Activated naive CD4-positive, alpha-beta T cell treated with anti-CD3 and anti-CD28 coated beads, Interleukin-2, amount 50 U/mL, for 72 hours (primary cell): Measurements from ENCODE around the gene BCAP29. TPM values are rescaled to one million over a fixed set of nuclear protein-coding genes. Genes with fewer than 3 reads are reported as not detected.
"Not testable (repeated sequence)": the region's sequence is repeated elsewhere in the genome, so short reads cannot be mapped to it uniquely, and the experiment has no call there.

ENCODE experiments used
- ATAC-seq, 2 donors: fragments of 150-1000 bp; cut with Tn5 transposase; 2 replicates each; pipeline ENCODE4 v1.10.0; 2021; ENCODE audit warnings: mild to moderate bottlenecking in 2 of 2, moderate library complexity in 2 of 2
- DNase-seq, 2 donors: peaks; one replicate each; pipeline ENCODE4 v3.0.0; 2021 to 2022; ENCODE audit warnings: low spot score in 2 of 2
- H3K27ac Mint-ChIP-seq, 2 donors: one replicate each; pipeline ENCODE4 v1.8.0; 2022; ENCODE audit warnings: mild to moderate bottlenecking in 2 of 2, mixed read lengths in 2 of 2
- H3K36me3 Mint-ChIP-seq, 2 donors: one replicate each; pipeline ENCODE4 v1.8.0; 2022; ENCODE audit warnings: mixed read lengths in 2 of 2
- H3K9me3 Mint-ChIP-seq, 2 donors: one replicate each; pipeline ENCODE4 v1.8.0; 2022; ENCODE audit warnings: mixed read lengths in 2 of 2
- total RNA-seq, 2 donors: library from RNA; stranded (reverse); gene quantifications; one replicate each; pipeline ENCODE4 v1.2.3, GENCODE V29; 2022

Gene BCAP29
- total RNA-seq, 2 donors from 2014 or later, result 19.5 to 23.3 TPM

- ATAC-seq (no peak), DNase-seq (no peak)
- no peaks in the 10 kb centered on the region for H3K9me3 Mint-ChIP-seq
- peaks cover 0 to 6% of the 10 kb centered on the region in 2 donors for H3K36me3 Mint-ChIP-seq
- no peak overlapping the region for H3K27ac Mint-ChIP-seq
These were observed 58.5 kb downstream of the BCAP29 start for GRCh38 chr7:107638594-107638993.

DNA sequence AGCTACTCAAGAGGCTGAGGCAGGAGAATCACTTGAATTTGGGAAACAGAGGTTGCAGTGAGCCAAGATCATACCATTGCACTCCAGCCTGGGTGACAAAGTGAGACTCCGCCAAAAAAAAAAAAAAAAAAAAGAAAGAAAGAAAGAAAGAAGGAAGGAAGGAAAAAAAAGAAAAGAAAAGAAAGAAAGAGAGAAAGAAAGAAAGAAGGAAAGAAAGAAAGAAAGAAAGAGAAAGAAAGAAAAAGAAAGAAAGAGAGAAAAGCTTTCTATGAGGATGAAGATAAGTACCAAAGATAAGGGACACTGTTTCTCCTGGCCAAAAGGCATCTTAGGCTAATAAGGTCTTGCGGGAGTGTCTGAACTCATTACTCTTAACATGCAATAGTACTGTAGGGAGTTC lies 59.0 kb downstream of the BCAP29 start:
- not testable (repeated sequence) for ATAC-seq

GRCh38 chr7:107641676-107642075 lies 61.6 kb downstream of the BCAP29 start:
- Mint-ChIP-seq H3K27ac (no peak overlapping the region), H3K9me3 (peaks cover 0 to 8% of the 10 kb centered on the region in 2 donors), H3K36me3 (peaks cover 0 to 6% of the 10 kb centered on the region in 2 donors)
- no peak for DNase-seq
- ATAC-seq, result no peak

More for the DNA sequence above, 59.0 kb downstream of the BCAP29 start:
- H3K27ac Mint-ChIP-seq, H3K36me3 Mint-ChIP-seq, DNase-seq, H3K9me3 Mint-ChIP-seq: not testable (repeated sequence)

- DNase-seq, result no peak
- no peak for ATAC-seq
- Mint-ChIP-seq H3K36me3 (peaks cover 0 to 6% of the 10 kb centered on the region in 2 donors), H3K9me3 (peaks cover 0 to 8% of the 10 kb centered on the region in 2 donors), H3K27ac (no peak overlapping the region)
These were observed 62.5 kb downstream of the BCAP29 start for GRCh38 chr7:107642501-107642900.

- Mint-ChIP-seq H3K9me3 (peaks cover 0 to 8% of the 10 kb centered on the region in 2 donors), H3K36me3 (peaks cover 0 to 2% of the 10 kb centered on the region in 2 donors), H3K27ac (no peak overlapping the region)
- ATAC-seq (no peak), DNase-seq (no peak)
These were observed 63.4 kb downstream of the BCAP29 start for GRCh38 chr7:107643407-107643806.

GRCh38 chr7:107643938-107644308 lies 63.9 kb downstream of the BCAP29 start:
- DNase-seq (no peak), ATAC-seq (no peak)
- Mint-ChIP-seq H3K9me3 (peaks cover 0 to 8% of the 10 kb centered on the region in 2 donors), H3K36me3 (no peaks in the 10 kb centered on the region), H3K27ac (peak overlapping the region in 1 of 2 donors; percentile 74)

DNA sequence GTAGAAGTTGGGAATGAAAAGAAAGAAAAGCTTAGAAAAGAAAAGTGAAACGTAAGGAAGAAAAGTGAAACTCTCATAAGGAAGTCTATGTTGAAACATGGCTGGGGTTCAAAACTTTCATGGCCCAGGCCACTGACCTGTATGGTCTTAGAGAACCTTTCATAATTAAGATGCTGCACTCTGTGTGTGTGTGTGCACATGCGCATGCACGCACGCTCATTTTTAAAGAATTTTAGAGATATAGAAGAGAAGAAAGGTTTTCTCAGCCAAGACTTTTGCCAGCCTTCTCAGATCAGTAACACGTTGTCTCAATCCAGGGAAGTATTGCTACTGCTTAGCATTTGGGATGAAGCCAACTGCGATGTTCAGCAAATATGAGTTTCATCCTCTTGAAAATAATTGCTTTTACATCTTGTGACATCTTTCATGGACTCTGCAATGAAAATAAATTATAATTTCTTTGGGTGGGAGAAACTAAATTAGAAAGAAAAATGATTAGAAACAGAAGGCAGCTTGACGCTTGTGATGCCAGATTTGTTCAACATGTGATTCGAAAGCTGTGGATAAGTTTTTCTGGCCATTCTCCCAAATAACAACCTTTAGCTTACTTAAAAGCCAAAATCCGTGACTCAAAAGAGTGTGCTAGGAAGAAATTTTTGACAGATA lies 64.4 kb downstream of the BCAP29 start:
- H3K9me3 Mint-ChIP-seq, result peaks cover 0 to 10% of the 10 kb centered on the region in 2 donors
- no peaks in the 10 kb centered on the region for H3K36me3 Mint-ChIP-seq
- no peak for DNase-seq
- no peak for ATAC-seq
- peak overlapping the region in 1 of 2 donors; percentile 74 for H3K27ac Mint-ChIP-seq

DNA sequence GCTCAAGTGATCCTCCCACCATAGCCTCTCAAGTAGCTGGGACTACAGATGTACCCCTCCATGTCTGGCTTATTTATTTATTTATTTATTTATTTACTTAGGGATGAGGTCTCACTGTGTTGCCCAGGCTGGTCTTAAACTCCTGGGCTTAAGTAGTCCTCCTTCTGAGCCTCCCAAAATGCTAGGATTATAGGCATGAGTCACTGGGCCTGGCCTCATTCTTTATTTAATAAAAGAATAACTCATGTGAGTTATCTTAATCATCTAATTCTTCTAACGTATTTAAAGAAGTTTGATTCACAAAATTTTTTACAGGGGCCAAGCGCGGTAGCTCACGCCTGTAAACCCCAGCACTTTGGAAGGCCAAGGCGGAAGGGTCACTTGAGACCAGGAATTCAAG lies 72.6 kb downstream of the BCAP29 start:
- H3K36me3 Mint-ChIP-seq, result peaks cover 0 to 7% of the 10 kb centered on the region in 2 donors
- no peak overlapping the region for H3K27ac Mint-ChIP-seq
- DNase-seq (no peak), ATAC-seq (no peak)
- H3K9me3 Mint-ChIP-seq, result peaks cover 4% of the 10 kb centered on the region in 2 donors

- no peaks in the 10 kb centered on the region for H3K9me3 Mint-ChIP-seq
- ATAC-seq (no peak), DNase-seq (no peak)
- H3K27ac Mint-ChIP-seq, result no peak overlapping the region
- H3K36me3 Mint-ChIP-seq, result no peaks in the 10 kb centered on the region
These were observed 78.4 kb downstream of the BCAP29 start for GRCh38 chr7:107658467-107658866.

GRCh38 chr7:107659666-107660065 lies 79.6 kb downstream of the BCAP29 start:
- ATAC-seq, result peak; percentile 78 to 85
- Mint-ChIP-seq H3K36me3 (no peaks in the 10 kb centered on the region), H3K9me3 (no peaks in the 10 kb centered on the region), H3K27ac (peak overlapping the region; percentile 90 to 92)
- peak in 1 of 2 donors; percentile 59 for DNase-seq

DNA sequence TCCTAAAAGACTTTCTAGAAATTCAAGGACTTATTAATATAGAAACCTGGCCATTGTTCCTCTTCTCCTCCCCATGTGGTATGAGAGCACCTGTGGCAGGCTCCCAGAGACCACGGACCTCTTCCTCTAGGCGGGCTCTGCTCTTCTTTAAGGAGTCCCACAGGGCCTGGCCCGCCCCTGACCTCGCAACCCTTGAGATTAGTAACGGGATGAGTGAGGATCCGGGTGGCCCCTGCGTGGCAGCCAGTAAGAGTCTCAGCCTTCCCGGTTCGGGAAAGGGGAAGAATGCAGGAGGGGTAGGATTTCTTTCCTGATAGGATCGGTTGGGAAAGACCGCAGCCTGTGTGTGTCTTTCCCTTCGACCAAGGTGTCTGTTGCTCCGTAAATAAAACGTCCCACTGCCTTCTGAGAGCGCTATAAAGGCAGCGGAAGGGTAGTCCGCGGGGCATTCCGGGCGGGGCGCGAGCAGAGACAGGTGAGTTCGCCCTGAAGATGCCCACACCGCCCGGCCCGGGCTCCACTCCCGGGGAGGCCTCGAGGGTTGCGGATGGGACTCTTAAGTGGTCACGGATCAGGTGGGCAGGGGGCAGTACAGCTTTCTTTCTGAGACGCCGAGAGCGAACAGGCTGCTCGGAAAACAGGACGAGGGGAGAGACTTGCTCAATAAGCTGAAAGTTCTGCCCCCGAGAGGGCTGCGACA lies 80.5 kb downstream of the BCAP29 start, which contains the start of gene SLC26A4:
Gene SLC26A4, plus strand, starts transcription at position 448 of the 700 bp plus-strand sequence. CDS start 814 bp downstream, outside the sequence.
- Mint-ChIP-seq H3K9me3 (no peaks in the 10 kb centered on the region), H3K36me3 (no peaks in the 10 kb centered on the region), H3K27ac (peak within 1 kb of the TSS; percentile 90 to 92)
- DNase-seq (peak; percentile 53 to 74), ATAC-seq (peak; percentile 70 to 82)

GRCh38 chr7:107661081-107661864 lies 81.2 kb downstream of the BCAP29 start:
- Mint-ChIP-seq H3K9me3 (no peaks in the 10 kb centered on the region), H3K36me3 (no peaks in the 10 kb centered on the region), H3K27ac (peak overlapping the region in 1 of 2 donors; percentile 92)
- ATAC-seq (peak; percentile 26 to 42), DNase-seq (peak; percentile 59 to 61)

- no peak for ATAC-seq
- Mint-ChIP-seq H3K36me3 (no peaks in the 10 kb centered on the region), H3K9me3 (no peaks in the 10 kb centered on the region), H3K27ac (no peak overlapping the region)
- no peak for DNase-seq
These were observed 81.9 kb downstream of the BCAP29 start for GRCh38 chr7:107661865-107662379.

GRCh38 chr7:107663196-107663595 lies 83.2 kb downstream of the BCAP29 start:
- Mint-ChIP-seq H3K9me3 (no peaks in the 10 kb centered on the region), H3K27ac (no peak overlapping the region), H3K36me3 (no peaks in the 10 kb centered on the region)
- DNase-seq, result no peak
- ATAC-seq, result no peak

- ATAC-seq (no peak), DNase-seq (no peak)
- H3K27ac Mint-ChIP-seq, result no peak overlapping the region
These were observed 86.7 kb downstream of the BCAP29 start for GRCh38 chr7:107666790-107667189.

GRCh38 chr7:107667341-107667740 lies 87.3 kb downstream of the BCAP29 start:
- no peak overlapping the region for H3K27ac Mint-ChIP-seq
- DNase-seq (no peak), ATAC-seq (no peak)
- H3K9me3 Mint-ChIP-seq, result no peaks in the 10 kb centered on the region
- H3K36me3 Mint-ChIP-seq, result no peaks in the 10 kb centered on the region

More at GRCh38 chr7:107666790-107667189, 86.7 kb downstream of the BCAP29 start:
- no peaks in the 10 kb centered on the region for H3K9me3 Mint-ChIP-seq
- no peaks in the 10 kb centered on the region for H3K36me3 Mint-ChIP-seq

DNA sequence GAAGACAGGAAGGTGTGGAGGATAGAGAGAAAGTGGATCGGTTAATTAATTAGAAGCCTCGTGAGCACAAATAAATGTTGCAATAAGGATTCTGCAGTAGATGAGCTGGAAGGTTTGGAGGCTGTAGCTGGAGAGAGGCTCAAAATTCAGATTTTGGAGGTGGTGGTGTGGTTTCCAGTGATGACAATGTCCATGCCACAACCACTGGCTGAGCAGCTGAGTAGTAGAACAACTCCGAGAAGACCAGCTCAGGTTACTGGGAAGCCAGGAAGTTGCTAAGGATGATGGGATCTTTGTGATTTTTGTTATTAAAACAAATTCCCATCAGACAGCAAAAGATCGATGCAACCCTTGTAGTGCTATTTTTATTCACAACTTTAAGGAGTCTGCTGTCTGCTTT lies 88.2 kb downstream of the BCAP29 start:
- ATAC-seq, result no peak
- Mint-ChIP-seq H3K27ac (no peak overlapping the region), H3K9me3 (no peaks in the 10 kb centered on the region), H3K36me3 (no peaks in the 10 kb centered on the region)
- DNase-seq, result no peak
